LoVo (cell line): ENCODE measurements around the gene ERFL.

Experiments used
- DNase-seq: peaks from one replicate; pipeline ENCODE4 v3.0.0-alpha.2; 2016; ENCODE audit warnings: low spot score

ERFL gene

GRCh38 chr19:41913538-41914423, 14.5 kb downstream of the ERFL start:
- no peak for DNase-seq

GRCh38 chr19:41912899-41913537, 15.2 kb downstream of the ERFL start:
- no peak for DNase-seq

GRCh38 chr19:41911889-41912731, 16.1 kb downstream of the ERFL start:
- no peak for DNase-seq

- DNase-seq = no peak
Observed at GRCh38 chr19:41910992-41911888, 17.0 kb downstream of the ERFL start.

GRCh38 chr19:41910240-41910991, 17.8 kb downstream of the ERFL start:
- no peak for DNase-seq

GRCh38 chr19:41909706-41910105, 18.5 kb downstream of the ERFL start:
- DNase-seq = no peak

GRCh38 chr19:41908724-41909464, 19.4 kb downstream of the ERFL start:
- DNase-seq = no peak

GRCh38 chr19:41907994-41908615, 20.1 kb downstream of the ERFL start:
- DNase-seq = no peak

GRCh38 chr19:41906916-41907680, 21.2 kb downstream of the ERFL start:
- no peak for DNase-seq

GRCh38 chr19:41906271-41906670, 22.0 kb downstream of the ERFL start:
- DNase-seq = no peak

GRCh38 chr19:41905273-41906002, 22.8 kb downstream of the ERFL start:
- no peak for DNase-seq

GRCh38 chr19:41904118-41904870, 24.0 kb downstream of the ERFL start:
- peak; percentile 88 for DNase-seq

GRCh38 chr19:41903193-41903953, 24.9 kb downstream of the ERFL start:
- DNase-seq = no peak

- DNase-seq = no peak
Observed at GRCh38 chr19:41902594-41902993, 25.7 kb downstream of the ERFL start.

- DNase-seq = no peak
Observed at GRCh38 chr19:41901707-41902360, 26.4 kb downstream of the ERFL start.

GRCh38 chr19:41898235-41898634, 30.0 kb downstream of the ERFL start:
- no peak for DNase-seq
